HG03060 (cell line): Measurements from ENCODE around the gene CBR4.
"Not testable (repeated sequence)": the region's sequence is repeated elsewhere in the genome, so short reads cannot be mapped to it uniquely, and the experiment has no call there.

ENCODE experiments used
- ATAC-seq: cut with Tn5 transposase; IDR thresholded peaks from one replicate; pipeline ENCODE4 v1.9.1; 2021; ENCODE audit warnings: low read depth, moderate number of reproducible peaks; ENCODE audit not compliant: unreplicated experiment

CBR4 gene

GRCh38 chr4:169035871-169036620 lies 26.0 kb upstream of the CBR4 start:
- not testable (repeated sequence) for ATAC-seq

- ATAC-seq: no peak
Measured at GRCh38 chr4:169033660-169034059, 23.6 kb upstream of the CBR4 start.

GRCh38 chr4:169032883-169033645 lies 23.0 kb upstream of the CBR4 start:
- ATAC-seq: no peak

- no peak for ATAC-seq
Measured at GRCh38 chr4:169032194-169032593, 22.1 kb upstream of the CBR4 start.

GRCh38 chr4:169031392-169031791 lies 21.3 kb upstream of the CBR4 start:
- no peak for ATAC-seq

- no peak for ATAC-seq
Measured at GRCh38 chr4:169030562-169030982, 20.5 kb upstream of the CBR4 start.

GRCh38 chr4:169029947-169030346 lies 19.9 kb upstream of the CBR4 start:
- no peak for ATAC-seq

- ATAC-seq: no peak
Measured at GRCh38 chr4:169027663-169028062, 17.6 kb upstream of the CBR4 start.

- ATAC-seq: no peak
Measured at GRCh38 chr4:169025184-169025583, 15.1 kb upstream of the CBR4 start.

GRCh38 chr4:169024762-169025161 lies 14.7 kb upstream of the CBR4 start:
- no peak for ATAC-seq

- ATAC-seq: no peak
Measured at GRCh38 chr4:169018406-169018805, 8.4 kb upstream of the CBR4 start.

- no peak for ATAC-seq
Measured at GRCh38 chr4:169017971-169018370, 7.9 kb upstream of the CBR4 start.

GRCh38 chr4:169015186-169015623 lies 5.2 kb upstream of the CBR4 start:
- no peak for ATAC-seq

- ATAC-seq: no peak
Measured at GRCh38 chr4:169014586-169014985, 4.5 kb upstream of the CBR4 start.

- ATAC-seq: no peak
Measured at GRCh38 chr4:169013396-169013795, 3.3 kb upstream of the CBR4 start.

GRCh38 chr4:169012049-169012448 lies 2.0 kb upstream of the CBR4 start:
- no peak for ATAC-seq

GRCh38 chr4:169009286-169010124 lies 550 bp downstream of the CBR4 start:
- ATAC-seq: peak; percentile 16

GRCh38 chr4:169005453-169006099 lies 4.5 kb downstream of the CBR4 start:
- no peak for ATAC-seq

GRCh38 chr4:169000315-169000714 lies 9.7 kb downstream of the CBR4 start:
- no peak for ATAC-seq

GRCh38 chr4:168999809-169000208 lies 10.2 kb downstream of the CBR4 start:
- ATAC-seq: no peak
